Placental pericyte (primary cell): ENCODE data around the gene SALL3. TPM values are rescaled to one million over a fixed set of nuclear protein-coding genes. Genes with fewer than 3 reads are reported as not detected.

Experiments used
- total RNA-seq: library from RNA; depleted of rRNA; stranded (reverse); fragments of >200 nt; gene quantifications from 2 replicates; pipeline ENCODE4 v1.2.3, GENCODE V29; 2012

The SALL3 gene
- total RNA-seq: not detected in 2 replicates

DNA sequence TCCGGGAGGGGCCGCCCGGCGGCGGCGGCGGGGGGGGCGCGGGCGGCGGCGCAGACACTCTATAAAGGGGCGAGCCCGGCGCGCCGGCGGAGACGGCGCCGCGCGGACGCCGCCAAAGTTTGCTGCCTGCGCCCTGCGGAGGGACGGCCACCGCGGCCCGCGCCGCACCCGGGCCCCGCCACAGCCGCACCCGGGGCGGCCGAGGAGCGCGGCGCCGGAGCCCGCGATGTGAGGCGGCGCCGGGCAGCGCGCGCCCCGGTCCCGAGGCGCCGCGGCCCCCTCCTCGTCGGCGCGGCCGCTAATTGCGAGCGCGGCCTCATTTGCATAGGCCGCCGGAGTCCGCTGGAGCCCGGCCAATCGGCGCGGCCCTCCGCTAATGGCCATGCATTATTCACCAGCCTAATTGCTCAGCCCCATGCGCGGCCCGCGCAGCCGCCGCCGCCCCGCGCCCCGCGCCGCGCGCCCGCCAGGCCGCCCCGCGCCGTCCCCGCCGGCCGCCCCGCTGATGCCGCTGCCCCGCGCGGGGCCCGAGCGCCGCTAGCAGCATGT lies at the start of gene SALL3:
SALL3 (plus strand) TSS at position 89 of the 549 bp plus-strand sequence; CDS start at position 546, 457 bp downstream.

Other genes starting within 250 kb of the SALL3 start
- 23.2 and 27.6 TPM in 2 replicates for gene ATP9B, start 89.6 kb downstream of the SALL3 start, total RNA-seq